HG03575 (cell line): ENCODE measurements around the gene MYO5C.
A peak's percentile ranks its signal among the peaks of the same experiment; 100 is the strongest.
"Not testable (repeated sequence)": the region's sequence is repeated elsewhere in the genome, so short reads cannot be mapped to it uniquely, and the experiment has no call there.

Source experiments
- ATAC-seq: cut with Tn5 transposase; IDR thresholded peaks from one replicate; pipeline ENCODE4 v1.9.1; 2021; ENCODE audit not compliant: unreplicated experiment, insufficient number of reproducible peaks, low FRiP score; ENCODE audit errors: extremely low read depth

The MYO5C gene

GRCh38 chr15:52317022-52317421 is 21.4 kb upstream of the MYO5C start:
- ATAC-seq = no peak

GRCh38 chr15:52309154-52309548 is 13.5 kb upstream of the MYO5C start:
- peak; percentile 45 for ATAC-seq

GRCh38 chr15:52308446-52309153 is 13.0 kb upstream of the MYO5C start:
- peak; percentile 49 for ATAC-seq

- ATAC-seq = no peak
These were observed 12.2 kb upstream of the MYO5C start for GRCh38 chr15:52307847-52308246.

- ATAC-seq = no peak
These were observed 10.7 kb upstream of the MYO5C start for GRCh38 chr15:52306270-52306669.

- no peak for ATAC-seq
These were observed 7.6 kb upstream of the MYO5C start for GRCh38 chr15:52303093-52303772.

- no peak for ATAC-seq
These were observed 5.8 kb upstream of the MYO5C start for GRCh38 chr15:52301265-52301847.

GRCh38 chr15:52294881-52295420 is 653 bp downstream of the MYO5C start:
- ATAC-seq = no peak

GRCh38 chr15:52292780-52293392 is 2.7 kb downstream of the MYO5C start:
- ATAC-seq = no peak

- no peak for ATAC-seq
These were observed 4.4 kb downstream of the MYO5C start for GRCh38 chr15:52291204-52291603.

GRCh38 chr15:52290800-52291199 is 4.8 kb downstream of the MYO5C start:
- ATAC-seq = no peak

GRCh38 chr15:52290329-52290728 is 5.3 kb downstream of the MYO5C start:
- ATAC-seq = no peak

GRCh38 chr15:52289629-52290081 is 5.9 kb downstream of the MYO5C start:
- ATAC-seq = no peak

- no peak for ATAC-seq
These were observed 6.6 kb downstream of the MYO5C start for GRCh38 chr15:52288986-52289385.

- no peak for ATAC-seq
These were observed 7.3 kb downstream of the MYO5C start for GRCh38 chr15:52288051-52288942.

- no peak for ATAC-seq
These were observed 8.5 kb downstream of the MYO5C start for GRCh38 chr15:52287114-52287513.

- ATAC-seq = not testable (repeated sequence)
These were observed 9.7 kb downstream of the MYO5C start for GRCh38 chr15:52285941-52286340.

- ATAC-seq = no peak
These were observed 11.4 kb downstream of the MYO5C start for GRCh38 chr15:52284164-52284563.

- no peak for ATAC-seq
These were observed 12.3 kb downstream of the MYO5C start for GRCh38 chr15:52283281-52283680.
